Immature natural killer cell (primary cell): ENCODE results near the gene SEPSECS. TPM values are rescaled to one million over a fixed set of nuclear protein-coding genes. Genes with fewer than 3 reads are reported as not detected.
A peak's percentile ranks its signal among the peaks of the same experiment; 100 is the strongest.

ENCODE experiments used
- DNase-seq, 3 donors: peaks; one replicate each; pipeline ENCODE4 v3.0.0; 2022; ENCODE audit warnings: mixed read lengths in 1 of 3
- H3K27ac Mint-ChIP-seq, 6 donors: one replicate each; pipeline ENCODE4 v1.8.0; 2020; ENCODE audit warnings: mixed read lengths in 6 of 6, mild to moderate bottlenecking in 5 of 6, inconsistent platforms in 4 of 6, moderate library complexity in 3 of 6
- H3K27me3 Mint-ChIP-seq, 3 donors: one replicate each; pipeline ENCODE4 v1.8.0; 2020 to 2021; ENCODE audit warnings: low read depth in 3 of 3, mild to moderate bottlenecking in 3 of 3, mixed read lengths in 3 of 3, moderate library complexity in 3 of 3, inconsistent platforms in 1 of 3
- H3K36me3 Mint-ChIP-seq, 3 donors: one replicate each; pipeline ENCODE4 v1.8.0; 2020; ENCODE audit warnings: mixed read lengths in 3 of 3, inconsistent platforms in 2 of 3, mild to moderate bottlenecking in 2 of 3
- H3K4me1 Mint-ChIP-seq, 2 donors: one replicate each; pipeline ENCODE4 v1.8.0; 2020; ENCODE audit warnings: inconsistent platforms in 2 of 2, mild to moderate bottlenecking in 2 of 2, mixed read lengths in 2 of 2, moderate library complexity in 1 of 2
- H3K4me3 Mint-ChIP-seq, 5 donors: one replicate each; pipeline ENCODE4 v1.8.0; 2020; ENCODE audit warnings: mild to moderate bottlenecking in 5 of 5, mixed read lengths in 5 of 5, inconsistent platforms in 3 of 5, moderate library complexity in 3 of 5
- H3K9me3 Mint-ChIP-seq, 6 donors: one replicate each; pipeline ENCODE4 v1.8.0; 2020; ENCODE audit warnings: mild to moderate bottlenecking in 6 of 6, mixed read lengths in 6 of 6, inconsistent platforms in 4 of 6, moderate library complexity in 3 of 6
- polyA plus RNA-seq, 3 donors: library from polyadenylated mRNA; unstranded; fragments of 300-500 nt; fragmentation: Illumina TruSeq; gene quantifications; one replicate each; pipeline ENCODE4 v1.2.3, GENCODE V29; 2021

The SEPSECS gene
- polyA plus RNA-seq, 3 donors from 2014 or later: 2.1 to 6.0 (median 4.6) TPM

DNA sequence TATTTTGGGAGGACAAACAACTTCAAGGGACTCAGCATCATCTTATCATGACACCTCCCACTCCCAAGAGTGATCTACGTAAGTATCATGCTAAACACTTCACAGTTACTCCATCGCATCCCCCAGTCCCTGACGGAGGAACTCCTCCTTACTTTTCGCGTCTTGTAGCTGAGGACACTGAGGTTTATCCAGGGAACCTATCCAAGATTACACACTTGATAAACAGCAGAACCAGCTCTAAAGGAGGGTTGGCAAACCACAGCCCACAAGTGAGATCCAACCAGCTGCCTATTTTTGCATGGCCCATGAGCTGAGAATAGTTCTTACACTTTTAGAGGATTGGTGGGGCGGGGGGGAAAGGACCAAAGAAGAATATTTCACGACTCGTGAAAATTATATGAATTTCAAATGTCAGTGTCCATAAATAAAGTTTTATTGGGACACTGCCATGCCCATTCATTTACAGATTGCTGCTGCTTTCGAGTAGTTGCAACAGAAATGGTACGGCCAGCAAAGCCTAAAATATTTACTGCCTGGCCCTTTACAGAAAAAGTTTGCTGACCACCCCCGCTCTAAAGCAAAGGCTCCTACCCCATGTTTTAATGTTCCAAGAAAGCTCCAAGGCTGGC, 47.8 kb downstream of the SEPSECS start:
- Mint-ChIP-seq H3K27me3 (peaks cover 0 to 2% (median 2%) of the 10 kb centered on the region in 3 donors), H3K4me1 (no peaks in the 10 kb centered on the region), H3K4me3 (no peak overlapping the region), H3K9me3 (no peaks in the 10 kb centered on the region), H3K27ac (no peak overlapping the region), H3K36me3 (peaks cover 0 to 10% (median 4%) of the 10 kb centered on the region in 3 donors)
- DNase-seq: no peak

DNA sequence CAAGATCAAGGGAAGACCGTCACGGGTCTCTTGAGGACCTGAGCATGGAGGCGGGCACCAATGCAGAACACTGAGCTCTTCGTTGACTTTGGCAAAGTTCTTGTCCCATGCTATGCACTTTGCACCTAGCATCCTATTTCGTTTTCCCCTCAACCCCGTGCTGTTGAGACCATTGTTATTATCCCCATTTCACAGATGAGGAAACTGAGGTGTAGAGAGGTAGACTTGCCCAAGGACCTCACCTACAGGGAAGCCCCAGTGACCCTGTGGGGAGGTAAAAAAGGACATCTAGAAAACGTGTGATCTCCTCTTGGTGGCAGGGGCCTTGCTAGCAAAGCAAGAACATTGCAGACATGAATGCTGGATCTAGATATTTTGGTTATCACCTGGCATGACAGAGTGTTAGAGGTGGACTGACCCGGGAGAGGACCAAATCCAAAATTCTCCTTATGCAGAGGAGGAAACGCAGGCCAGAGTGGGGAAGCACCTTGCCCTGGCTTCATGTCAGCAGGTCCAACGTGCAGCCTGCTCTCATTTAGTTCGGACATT, 48.5 kb downstream of the SEPSECS start:
- Mint-ChIP-seq H3K4me1 (no peaks in the 10 kb centered on the region), H3K27me3 (peaks cover 0 to 4% (median 2%) of the 10 kb centered on the region in 3 donors), H3K4me3 (no peak overlapping the region), H3K9me3 (no peaks in the 10 kb centered on the region), H3K27ac (no peak overlapping the region), H3K36me3 (peaks cover 0 to 10% (median 0%) of the 10 kb centered on the region in 3 donors)
- no peak for DNase-seq

DNA sequence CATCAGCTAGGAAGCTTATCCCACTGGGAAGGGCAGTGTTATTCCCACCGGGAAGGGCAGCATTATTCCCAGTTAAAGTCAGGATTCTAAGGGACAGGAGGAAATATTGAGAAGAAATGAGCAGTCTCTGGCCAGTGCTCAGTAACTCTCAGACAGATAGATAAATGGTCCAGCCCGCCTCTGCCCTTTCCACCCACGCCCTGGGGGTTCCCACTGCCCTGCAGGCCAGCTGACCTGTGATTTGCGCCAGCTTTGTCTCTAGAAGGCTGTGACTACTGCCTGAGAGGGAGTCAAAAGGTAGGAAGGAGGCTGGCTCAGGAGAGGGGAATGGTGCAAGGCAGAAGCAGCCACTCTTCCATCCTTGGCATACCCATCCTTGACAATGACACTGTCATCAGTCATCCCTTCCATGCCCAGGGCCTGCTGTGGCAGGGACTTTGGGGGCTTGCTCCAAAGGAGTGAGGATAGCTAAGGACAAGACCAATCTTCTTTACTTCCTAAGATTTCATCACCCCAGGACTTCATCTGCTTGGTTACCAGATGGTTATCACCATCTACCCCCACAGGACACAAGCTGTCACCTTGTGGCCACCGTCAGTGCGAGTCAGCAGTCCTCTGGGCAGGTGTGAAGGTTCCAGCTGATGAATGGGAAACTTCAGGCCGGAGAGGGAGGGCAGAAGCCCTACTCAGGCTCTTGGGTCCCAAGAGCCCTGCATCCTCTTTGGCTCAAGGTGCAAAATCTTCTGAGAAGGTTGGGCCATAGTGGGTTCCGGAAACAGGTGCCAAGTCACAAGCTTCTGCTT, 49.5 kb downstream of the SEPSECS start:
- H3K27me3 Mint-ChIP-seq: peaks cover 0 to 4% (median 2%) of the 10 kb centered on the region in 3 donors

DNA sequence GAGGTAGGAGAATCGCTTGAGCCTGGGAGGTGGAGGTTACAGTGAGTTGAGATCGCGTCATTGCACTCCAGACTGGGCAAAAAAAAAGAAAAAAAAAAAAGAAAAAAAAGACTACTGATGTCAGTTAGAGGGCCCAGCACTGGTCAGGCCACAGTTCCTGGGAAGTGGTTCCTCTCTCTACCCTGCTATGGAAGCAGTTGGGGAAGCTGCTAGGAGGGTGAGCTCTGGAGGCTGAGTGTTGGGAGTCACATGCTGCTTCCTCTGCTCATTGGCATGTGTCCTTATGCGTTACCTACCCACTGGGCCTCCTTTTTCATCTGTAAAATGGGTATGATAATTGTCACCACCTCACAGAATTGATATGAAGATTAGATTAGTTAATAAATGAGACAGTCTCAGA, 50.7 kb downstream of the SEPSECS start:
- peaks cover 0 to 4% (median 0%) of the 10 kb centered on the region in 3 donors for H3K36me3 Mint-ChIP-seq
- no peak for DNase-seq
- no peaks in the 10 kb centered on the region for H3K9me3 Mint-ChIP-seq
- peaks cover 0 to 2% (median 2%) of the 10 kb centered on the region in 3 donors for H3K27me3 Mint-ChIP-seq
- H3K27ac Mint-ChIP-seq: no peak overlapping the region
- no peaks in the 10 kb centered on the region for H3K4me1 Mint-ChIP-seq
- no peak overlapping the region for H3K4me3 Mint-ChIP-seq

More for the DNA sequence above, 49.5 kb downstream of the SEPSECS start:
- H3K9me3 Mint-ChIP-seq: no peaks in the 10 kb centered on the region
- H3K27ac Mint-ChIP-seq: no peak overlapping the region
- DNase-seq: no peak
- no peak overlapping the region for H3K4me3 Mint-ChIP-seq
- H3K4me1 Mint-ChIP-seq: no peaks in the 10 kb centered on the region
- peaks cover 0 to 4% (median 0%) of the 10 kb centered on the region in 3 donors for H3K36me3 Mint-ChIP-seq

DNA sequence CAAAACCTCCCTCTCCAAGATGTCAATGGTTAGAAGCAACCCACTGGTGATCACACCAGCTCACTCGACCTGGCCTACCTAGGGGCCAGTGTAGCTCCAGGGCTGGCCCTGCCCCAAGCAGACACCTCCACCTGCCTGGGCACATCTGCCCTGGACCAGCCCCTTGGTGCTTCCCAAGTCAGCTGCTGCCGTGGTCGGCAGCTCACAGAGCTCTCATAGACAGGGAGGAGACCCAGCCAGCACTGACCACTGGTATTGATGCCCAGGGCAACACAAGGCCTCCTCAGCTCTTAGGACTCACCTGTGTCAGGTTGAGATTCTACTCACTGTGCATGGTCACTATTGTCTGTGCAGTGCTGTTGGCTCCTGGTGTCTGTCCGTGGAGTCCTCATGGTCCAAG, 51.7 kb downstream of the SEPSECS start:
- Mint-ChIP-seq H3K27ac (peak overlapping the region in 1 of 6 donors; percentile 23), H3K4me3 (no peak overlapping the region), H3K36me3 (peaks cover 0 to 1% (median 0%) of the 10 kb centered on the region in 3 donors), H3K4me1 (no peaks in the 10 kb centered on the region), H3K9me3 (peaks cover 0 to 2% (median 0%) of the 10 kb centered on the region in 6 donors), H3K27me3 (peaks cover 0 to 2% (median 2%) of the 10 kb centered on the region in 3 donors)
- DNase-seq: no peak

DNA sequence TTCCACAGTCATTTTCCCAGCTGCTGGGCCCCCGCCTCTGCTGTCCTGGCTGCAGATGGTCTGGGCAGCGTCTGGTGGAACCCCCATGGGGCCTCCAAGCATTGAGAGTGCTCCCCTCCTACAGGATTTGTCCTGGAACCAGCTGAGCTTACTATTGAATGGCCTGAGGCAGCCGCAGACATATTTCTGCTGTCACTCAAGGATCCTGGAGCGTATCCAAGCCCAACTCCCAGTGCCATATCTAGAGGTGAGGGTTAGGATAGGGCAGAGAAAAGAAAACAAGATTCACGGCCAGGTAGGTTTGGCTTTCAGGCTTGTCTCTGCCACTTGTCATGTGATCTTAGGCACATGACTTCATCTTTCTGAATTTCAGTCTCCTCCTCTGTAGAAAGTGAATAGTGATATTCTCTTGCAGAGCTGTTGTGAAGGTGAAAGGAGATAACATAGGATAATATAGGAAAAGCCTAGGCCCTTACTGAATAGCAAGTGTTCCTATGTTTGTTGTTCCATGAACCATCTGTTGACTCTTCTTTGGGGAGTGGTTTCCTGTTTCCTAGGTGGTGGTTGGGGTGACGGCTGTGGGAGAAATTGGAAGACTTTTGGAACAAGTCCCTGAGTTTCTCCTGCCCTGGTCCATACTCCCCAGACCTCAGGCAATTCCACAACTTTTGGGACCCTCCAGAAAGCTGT, 52.3 kb downstream of the SEPSECS start:
- no peak overlapping the region for H3K4me3 Mint-ChIP-seq

DNA sequence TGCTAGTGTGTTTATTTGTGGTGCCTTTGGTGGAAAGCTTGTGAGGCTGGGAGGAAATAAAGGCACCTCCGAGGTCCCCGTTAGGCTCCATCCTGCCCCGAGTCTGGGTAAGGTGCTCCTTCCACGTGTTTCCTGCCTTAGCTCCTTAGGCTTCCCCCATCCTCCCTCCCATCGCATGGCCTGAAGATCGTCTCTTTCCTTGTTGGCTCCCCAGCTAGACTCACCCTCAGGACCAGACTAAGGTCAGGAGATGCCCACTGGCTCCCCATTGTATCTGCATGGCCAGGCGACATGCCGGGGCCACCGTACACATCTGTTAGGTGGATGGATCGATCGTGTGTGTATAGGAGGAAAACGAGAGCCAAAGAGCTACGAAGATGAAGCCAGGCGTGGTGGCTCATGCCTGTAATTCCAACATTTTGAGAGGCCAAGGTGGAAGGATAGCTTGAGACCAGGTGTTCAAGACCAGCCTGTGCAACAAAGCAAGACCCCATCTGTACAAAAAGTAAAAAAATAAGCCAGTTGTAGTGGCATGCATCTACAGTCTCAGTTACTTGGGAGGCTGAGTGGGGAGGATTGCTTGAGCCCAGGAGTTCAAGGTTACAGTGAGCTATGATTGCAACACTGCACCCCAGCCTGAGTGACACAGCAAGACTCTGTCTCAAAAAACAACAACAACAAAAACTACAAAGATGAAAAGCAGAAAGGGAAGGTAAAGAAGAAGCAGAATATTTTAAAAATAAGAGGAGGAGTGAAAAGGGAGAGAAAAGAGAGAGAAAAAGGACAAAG, 53.7 kb downstream of the SEPSECS start:
- DNase-seq: no peak
- Mint-ChIP-seq H3K27ac (no peak overlapping the region), H3K4me1 (no peaks in the 10 kb centered on the region), H3K9me3 (peaks cover 0 to 4% (median 0%) of the 10 kb centered on the region in 6 donors), H3K4me3 (no peak overlapping the region), H3K27me3 (peaks cover 0 to 7% (median 2%) of the 10 kb centered on the region in 3 donors), H3K36me3 (no peaks in the 10 kb centered on the region)

More for the DNA sequence above, 52.3 kb downstream of the SEPSECS start:
- DNase-seq: no peak
- no peak overlapping the region for H3K27ac Mint-ChIP-seq
- no peaks in the 10 kb centered on the region for H3K36me3 Mint-ChIP-seq
- H3K9me3 Mint-ChIP-seq: peaks cover 0 to 2% (median 0%) of the 10 kb centered on the region in 6 donors
- H3K4me1 Mint-ChIP-seq: no peaks in the 10 kb centered on the region
- H3K27me3 Mint-ChIP-seq: peaks cover 0 to 2% (median 2%) of the 10 kb centered on the region in 3 donors

DNA sequence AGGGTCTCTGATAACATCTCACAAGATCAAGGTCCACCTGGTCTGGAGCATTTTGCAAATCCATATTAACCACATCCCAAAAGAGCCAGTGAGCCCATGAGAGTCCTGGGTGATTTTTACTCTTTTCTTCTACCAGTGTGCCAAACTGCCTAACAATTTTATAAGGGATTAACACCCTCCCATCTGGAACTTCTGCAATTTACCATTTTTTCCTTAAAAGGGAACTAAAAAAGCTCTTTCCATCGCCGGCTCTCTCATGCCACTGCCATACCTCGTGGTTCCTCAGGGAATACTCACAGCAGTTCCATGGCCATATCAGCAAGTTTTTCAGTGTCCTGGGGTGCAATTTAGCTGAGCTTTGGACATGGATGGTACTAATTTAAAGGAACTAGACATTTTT, 55.7 kb downstream of the SEPSECS start:
- Mint-ChIP-seq H3K4me3 (no peak overlapping the region), H3K27me3 (peaks cover 0 to 7% (median 2%) of the 10 kb centered on the region in 3 donors)
- DNase-seq: no peak

DNA sequence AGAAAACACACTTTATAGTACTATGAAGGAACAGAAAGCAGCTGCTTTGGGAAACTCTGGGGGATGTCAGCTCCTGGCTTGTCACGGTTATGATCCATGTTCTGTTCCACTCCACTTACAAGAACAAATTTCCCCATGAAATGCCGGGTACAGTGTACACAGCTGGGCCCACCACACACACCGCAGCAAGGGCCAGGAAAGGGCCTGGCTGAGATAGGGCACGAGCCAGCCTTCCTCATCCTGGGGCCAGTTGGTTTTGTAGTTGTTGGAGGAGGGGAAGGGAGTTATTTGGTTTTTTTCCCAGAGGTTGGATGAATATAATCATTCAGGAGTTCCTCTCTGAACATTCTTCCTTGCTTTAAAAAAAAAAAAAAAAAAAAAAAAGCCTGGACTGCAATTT, 56.8 kb downstream of the SEPSECS start:
- H3K4me1 Mint-ChIP-seq: no peaks in the 10 kb centered on the region
- H3K9me3 Mint-ChIP-seq: peaks cover 0 to 4% (median 1%) of the 10 kb centered on the region in 6 donors
- peaks cover 0 to 4% (median 0%) of the 10 kb centered on the region in 3 donors for H3K36me3 Mint-ChIP-seq
- no peak overlapping the region for H3K4me3 Mint-ChIP-seq
- peaks cover 0 to 7% (median 0%) of the 10 kb centered on the region in 3 donors for H3K27me3 Mint-ChIP-seq
- no peak overlapping the region for H3K27ac Mint-ChIP-seq
- DNase-seq: no peak

More for the DNA sequence above, 55.7 kb downstream of the SEPSECS start:
- H3K36me3 Mint-ChIP-seq: peaks cover 0 to 4% (median 0%) of the 10 kb centered on the region in 3 donors
- H3K9me3 Mint-ChIP-seq: peaks cover 0 to 4% (median 1%) of the 10 kb centered on the region in 6 donors
- no peak overlapping the region for H3K27ac Mint-ChIP-seq
- H3K4me1 Mint-ChIP-seq: no peaks in the 10 kb centered on the region

DNA sequence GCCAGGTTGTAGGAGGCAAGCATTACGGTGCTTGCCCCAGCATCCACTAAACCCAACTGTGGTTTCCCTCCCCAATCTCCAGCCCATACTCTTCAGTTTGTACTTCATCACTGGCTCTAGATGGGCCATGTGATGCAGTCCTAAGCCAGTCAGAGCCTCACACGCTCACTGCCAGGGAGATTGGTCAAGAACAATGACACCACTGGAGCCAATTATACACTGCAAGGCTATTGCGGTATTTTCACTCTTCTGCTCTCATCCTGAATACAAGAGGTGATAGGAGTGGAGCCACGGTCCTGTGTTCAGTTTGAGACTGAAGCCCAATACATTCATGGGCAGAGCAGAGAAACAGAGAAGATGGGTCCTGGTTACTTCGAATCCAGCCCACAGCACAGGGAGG, 58.4 kb downstream of the SEPSECS start:
- DNase-seq: no peak
- Mint-ChIP-seq H3K4me3 (no peak overlapping the region), H3K4me1 (no peaks in the 10 kb centered on the region), H3K36me3 (peaks cover 0 to 4% (median 0%) of the 10 kb centered on the region in 3 donors), H3K9me3 (peaks cover 0 to 4% (median 1%) of the 10 kb centered on the region in 6 donors), H3K27me3 (peaks cover 0 to 12% (median 2%) of the 10 kb centered on the region in 3 donors), H3K27ac (no peak overlapping the region)

DNA sequence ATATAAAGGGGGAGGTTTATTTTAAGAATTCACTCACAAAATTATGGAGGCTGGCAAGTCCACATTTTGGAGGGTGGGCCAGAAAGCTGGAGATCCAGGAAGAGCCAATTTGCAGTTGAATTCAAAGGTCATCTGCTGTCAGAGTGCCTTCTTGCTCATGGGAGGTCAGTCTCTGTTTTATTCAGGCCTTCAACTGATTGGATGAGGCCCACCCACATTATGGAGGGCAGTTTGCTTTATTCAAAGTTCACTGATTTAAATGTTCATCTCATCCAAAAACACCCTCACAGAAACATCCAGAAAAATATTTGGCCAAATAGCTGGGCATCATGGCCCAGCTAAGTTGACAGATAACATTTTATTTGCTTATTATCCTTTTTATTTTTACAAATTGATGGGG, 59.5 kb downstream of the SEPSECS start:
- Mint-ChIP-seq H3K27me3 (peaks cover 0 to 11% (median 2%) of the 10 kb centered on the region in 3 donors), H3K4me3 (no peak overlapping the region), H3K9me3 (peaks cover 0 to 4% (median 1%) of the 10 kb centered on the region in 6 donors), H3K4me1 (no peaks in the 10 kb centered on the region), H3K36me3 (peaks cover 0 to 4% (median 0%) of the 10 kb centered on the region in 3 donors), H3K27ac (no peak overlapping the region)
- no peak for DNase-seq

DNA sequence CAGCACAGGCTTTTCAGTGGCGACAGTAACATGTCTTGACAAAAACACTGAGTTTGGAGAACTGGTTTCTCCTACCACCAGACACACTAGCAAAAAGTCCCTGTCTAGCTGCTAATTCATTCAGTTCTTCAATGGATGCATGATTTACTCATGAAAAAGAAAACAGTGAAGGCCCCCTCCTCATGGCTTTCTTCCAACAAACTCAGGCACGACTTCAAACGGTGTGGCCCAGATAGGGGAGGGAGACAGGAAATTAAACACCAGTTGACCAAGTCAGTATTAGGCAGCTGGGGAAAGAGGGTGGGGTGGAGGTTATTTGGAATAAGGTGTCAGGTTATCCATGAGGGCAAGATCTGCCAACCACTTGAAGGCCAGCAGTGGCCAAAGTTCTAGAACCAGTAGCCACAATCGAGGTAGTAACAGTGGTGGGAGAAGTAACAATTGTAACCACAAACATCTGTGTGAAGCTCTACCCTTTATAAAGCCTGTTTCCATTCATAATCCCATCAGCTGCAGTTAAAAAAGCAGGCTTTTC, 60.2 kb downstream of the SEPSECS start:
- peaks cover 0 to 4% (median 1%) of the 10 kb centered on the region in 6 donors for H3K9me3 Mint-ChIP-seq
- H3K27ac Mint-ChIP-seq: no peak overlapping the region
- peaks cover 0 to 4% (median 0%) of the 10 kb centered on the region in 3 donors for H3K36me3 Mint-ChIP-seq
- peaks cover 0 to 11% (median 2%) of the 10 kb centered on the region in 3 donors for H3K27me3 Mint-ChIP-seq
- H3K4me1 Mint-ChIP-seq: no peaks in the 10 kb centered on the region
- DNase-seq: no peak
- no peak overlapping the region for H3K4me3 Mint-ChIP-seq
